Liver (tissue), 9 donors: ENCODE results near the gene LAMP2. TPM values are rescaled to one million over a fixed set of nuclear protein-coding genes. Genes with fewer than 3 reads are reported as not detected.

ENCODE experiments used
- DNase-seq: peaks from one replicate; pipeline ENCODE4 v3.0.0-alpha.2; 2017; ENCODE audit warnings: low spot score
- H3K27ac ChIP-seq, 2 donors: one replicate each; pipeline ENCODE4 v1.7.0; 2013; ENCODE audit warnings: inconsistent platforms in 2 of 2, low read length in 2 of 2, control low read depth in 1 of 2, low read depth in 1 of 2, mild to moderate bottlenecking in 1 of 2
- H3K27me3 ChIP-seq, 4 donors: one replicate each; pipeline versions ENCODE4 v1.6.1 to v1.7.0; 2013; ENCODE audit warnings: low read length in 3 of 4, inconsistent platforms in 1 of 4, mild to moderate bottlenecking in 1 of 4, moderate library complexity in 1 of 4; ENCODE audit not compliant: control insufficient read depth in 4 of 4, insufficient read depth in 4 of 4
- H3K36me3 ChIP-seq, 4 donors: one replicate each; pipeline versions ENCODE4 v1.6.1 to v1.7.0; 2013; ENCODE audit warnings: low read length in 3 of 4, mild to moderate bottlenecking in 3 of 4, low read depth in 1 of 4, moderate library complexity in 1 of 4; ENCODE audit not compliant: control insufficient read depth in 4 of 4, insufficient read depth in 3 of 4
- H3K4me1 ChIP-seq, 4 donors: one replicate each; pipeline versions ENCODE4 v1.6.1 to v1.7.0; 2013; ENCODE audit warnings: low read length in 3 of 4, mild to moderate bottlenecking in 3 of 4, moderate library complexity in 1 of 4; ENCODE audit not compliant: control insufficient read depth in 4 of 4, insufficient read depth in 4 of 4
- H3K4me3 ChIP-seq, 3 donors: one replicate each; pipeline versions ENCODE4 v1.6.1 to v1.7.0; 2013; ENCODE audit warnings: low read length in 3 of 3, control low read depth in 1 of 3, low read depth in 1 of 3, mild to moderate bottlenecking in 1 of 3
- H3K9ac ChIP-seq, 2 donors: one replicate each; pipeline ENCODE4 v1.7.0; 2013; ENCODE audit warnings: low read length in 2 of 2, mild to moderate bottlenecking in 2 of 2, moderate library complexity in 2 of 2, control low read depth in 1 of 2, low read depth in 1 of 2
- H3K9me3 ChIP-seq, 4 donors: one replicate each; pipeline versions ENCODE4 v1.6.1 to v1.7.0; 2013; ENCODE audit warnings: low read length in 3 of 4; ENCODE audit not compliant: control insufficient read depth in 4 of 4
- EGR1 ChIP-seq, 2 donors: IDR thresholded peaks; 2 replicates each; pipeline ENCODE4 v1.6.1; 2016 to 2018; ENCODE audit warnings: antibody characterized with exemption in 2 of 2, low read depth in 2 of 2
- FOXA1 ChIP-seq: IDR thresholded peaks from 2 replicates; pipeline ENCODE4 v1.6.1; 2016; ENCODE audit warnings: antibody characterized with exemption
- GABPA ChIP-seq, 2 donors: IDR thresholded peaks in 1 of 2; conservative IDR thresholded peaks in 1 of 2; 2 replicates each; pipeline ENCODE4 v1.6.1; 2016; ENCODE audit warnings: antibody characterized with exemption in 2 of 2, mild to moderate bottlenecking in 1 of 2, moderate library complexity in 1 of 2
- HNF4A ChIP-seq, 2 donors: conservative IDR thresholded peaks; 2 replicates each; pipeline ENCODE4 v1.6.1; 2016; ENCODE audit warnings: antibody characterized with exemption in 2 of 2, mild to moderate bottlenecking in 2 of 2
- HNF4G ChIP-seq: IDR thresholded peaks from 2 replicates; pipeline ENCODE4 v1.6.1; 2016; ENCODE audit warnings: antibody characterized with exemption
- JUND ChIP-seq, 2 donors: IDR thresholded peaks; 2 replicates each; pipeline ENCODE4 v1.6.1; 2016; ENCODE audit warnings: antibody characterized with exemption in 2 of 2
- NR2F2 ChIP-seq: IDR thresholded peaks from 2 replicates; pipeline ENCODE4 v1.6.1; 2016; ENCODE audit warnings: antibody characterized with exemption
- RAD21 ChIP-seq, 2 donors: IDR thresholded peaks; 2 replicates each; pipeline ENCODE4 v1.6.1; 2016; ENCODE audit warnings: antibody characterized with exemption in 2 of 2, mild to moderate bottlenecking in 2 of 2
- RXRA ChIP-seq, 2 donors: IDR thresholded peaks; 2 replicates each; pipeline ENCODE4 v1.6.1; 2017 to 2018; ENCODE audit warnings: antibody characterized with exemption in 2 of 2, mild to moderate bottlenecking in 1 of 2
- SP1 ChIP-seq: IDR thresholded peaks from 2 replicates; pipeline ENCODE4 v1.6.1; 2018; ENCODE audit warnings: antibody characterized with exemption, mild to moderate bottlenecking
- TAF1 ChIP-seq: conservative IDR thresholded peaks from 2 replicates; pipeline ENCODE4 v1.6.1; 2016; ENCODE audit warnings: antibody characterized with exemption, mild to moderate bottlenecking
- YY1 ChIP-seq: IDR thresholded peaks from 2 replicates; pipeline ENCODE4 v1.6.1; 2016; ENCODE audit warnings: antibody characterized with exemption, mild to moderate bottlenecking
- WGBS: extraction: QIAGEN DNeasy Blood & Tissue Kit; methylation state at CpG from one replicate; pipeline ENCODE4 v1.1.7; 2013; 5-methylcytosine and 5-hydroxymethylcytosine counted together
- polyA plus RNA-seq, 2 donors: library from polyadenylated mRNA; stranded (reverse) in 1 of 2; unstranded in 1 of 2; fragments of 200-250 nt in 1 of 2; fragments of >200 nt in 1 of 2; fragmentation: Nextera tagmentation in 1 of 2; extraction: Ambion mirVana in 1 of 2; gene quantifications; one replicate each; pipeline versions ENCODE4 v1.2.1 to v1.2.3, GENCODE V29; 2013 to 2015
- total RNA-seq, 2 donors: library from RNA; depleted of rRNA; stranded (reverse); fragments of >200 nt; gene quantifications; one replicate each; pipeline ENCODE4 v1.2.3, GENCODE V29; 2014
- TF ChIP-seq, protein P1 (sequence below): IDR thresholded peaks from 2 replicates; pipeline ENCODE4 v1.6.1; 2016; ENCODE audit warnings: antibody characterized with exemption, mild to moderate bottlenecking
- TF ChIP-seq, protein P2 (sequence below): IDR thresholded peaks from 2 replicates; pipeline ENCODE4 v1.6.1; 2016; ENCODE audit warnings: antibody characterized with exemption
- TF ChIP-seq, protein P3 (sequence below): fragments of 150-350 bp; IDR thresholded peaks from 2 replicates; pipeline ENCODE4 v1.5.1; 2017; ENCODE audit warnings: improper control_type of control experiment, low read depth, low read length; ENCODE audit not compliant: missing input control
- TF ChIP-seq, protein P4 (sequence below): IDR thresholded peaks from 2 replicates; pipeline ENCODE4 v1.6.1; 2016; ENCODE audit warnings: antibody characterized with exemption
- TF ChIP-seq, protein P5 (sequence below): IDR thresholded peaks from 2 replicates; pipeline ENCODE4 v1.6.1; 2016; ENCODE audit warnings: antibody characterized with exemption
- donor health status: healthy.
- donor health status: healthy.
- donor health status: healthy.
- donor health status: healthy.
- donor health status: healthy.

LAMP2 gene
- total and polyA plus RNA-seq, 4 donors, result 80.0 to 140 (median 119) TPM

DNA sequence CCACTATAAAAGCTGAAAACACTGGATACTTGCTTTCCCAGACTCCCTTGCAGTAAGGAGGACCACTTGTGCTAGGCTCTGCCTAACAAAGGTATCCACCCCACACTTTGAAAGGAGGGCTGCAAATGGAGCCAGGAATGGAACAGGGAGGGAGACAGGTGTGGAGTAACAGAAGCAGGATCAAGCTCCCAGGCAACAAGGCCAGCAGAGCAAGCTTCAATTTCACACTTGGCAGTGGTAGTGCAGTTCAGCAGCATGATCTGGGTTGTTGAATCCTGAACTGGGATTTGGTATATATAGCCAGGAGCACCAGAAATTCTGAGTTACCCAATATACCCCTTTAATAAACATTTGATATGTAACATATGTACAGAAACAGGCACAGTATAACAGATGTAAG is 9.8 kb downstream of the LAMP2 start:
- no peak overlapping the region for H3K4me3 ChIP-seq
- no peak for DNase-seq
- H3K27me3 ChIP-seq, result no peaks in the 10 kb centered on the region
- peaks cover under 1 to 13% (median 5%) of the 10 kb centered on the region in 4 donors for H3K4me1 ChIP-seq
- TF ChIP-seq, protein P1, sequence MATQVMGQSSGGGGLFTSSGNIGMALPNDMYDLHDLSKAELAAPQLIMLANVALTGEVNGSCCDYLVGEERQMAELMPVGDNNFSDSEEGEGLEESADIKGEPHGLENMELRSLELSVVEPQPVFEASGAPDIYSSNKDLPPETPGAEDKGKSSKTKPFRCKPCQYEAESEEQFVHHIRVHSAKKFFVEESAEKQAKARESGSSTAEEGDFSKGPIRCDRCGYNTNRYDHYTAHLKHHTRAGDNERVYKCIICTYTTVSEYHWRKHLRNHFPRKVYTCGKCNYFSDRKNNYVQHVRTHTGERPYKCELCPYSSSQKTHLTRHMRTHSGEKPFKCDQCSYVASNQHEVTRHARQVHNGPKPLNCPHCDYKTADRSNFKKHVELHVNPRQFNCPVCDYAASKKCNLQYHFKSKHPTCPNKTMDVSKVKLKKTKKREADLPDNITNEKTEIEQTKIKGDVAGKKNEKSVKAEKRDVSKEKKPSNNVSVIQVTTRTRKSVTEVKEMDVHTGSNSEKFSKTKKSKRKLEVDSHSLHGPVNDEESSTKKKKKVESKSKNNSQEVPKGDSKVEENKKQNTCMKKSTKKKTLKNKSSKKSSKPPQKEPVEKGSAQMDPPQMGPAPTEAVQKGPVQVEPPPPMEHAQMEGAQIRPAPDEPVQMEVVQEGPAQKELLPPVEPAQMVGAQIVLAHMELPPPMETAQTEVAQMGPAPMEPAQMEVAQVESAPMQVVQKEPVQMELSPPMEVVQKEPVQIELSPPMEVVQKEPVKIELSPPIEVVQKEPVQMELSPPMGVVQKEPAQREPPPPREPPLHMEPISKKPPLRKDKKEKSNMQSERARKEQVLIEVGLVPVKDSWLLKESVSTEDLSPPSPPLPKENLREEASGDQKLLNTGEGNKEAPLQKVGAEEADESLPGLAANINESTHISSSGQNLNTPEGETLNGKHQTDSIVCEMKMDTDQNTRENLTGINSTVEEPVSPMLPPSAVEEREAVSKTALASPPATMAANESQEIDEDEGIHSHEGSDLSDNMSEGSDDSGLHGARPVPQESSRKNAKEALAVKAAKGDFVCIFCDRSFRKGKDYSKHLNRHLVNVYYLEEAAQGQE, result no peak
- no peak for TF ChIP-seq RXRA (IDR thresholded peaks at IDR 0.05)
- no peak for TF ChIP-seq HNF4A (conservative IDR thresholded peaks at IDR 0.05)
- TF ChIP-seq SP1, result no peak
- TF ChIP-seq, protein P2, sequence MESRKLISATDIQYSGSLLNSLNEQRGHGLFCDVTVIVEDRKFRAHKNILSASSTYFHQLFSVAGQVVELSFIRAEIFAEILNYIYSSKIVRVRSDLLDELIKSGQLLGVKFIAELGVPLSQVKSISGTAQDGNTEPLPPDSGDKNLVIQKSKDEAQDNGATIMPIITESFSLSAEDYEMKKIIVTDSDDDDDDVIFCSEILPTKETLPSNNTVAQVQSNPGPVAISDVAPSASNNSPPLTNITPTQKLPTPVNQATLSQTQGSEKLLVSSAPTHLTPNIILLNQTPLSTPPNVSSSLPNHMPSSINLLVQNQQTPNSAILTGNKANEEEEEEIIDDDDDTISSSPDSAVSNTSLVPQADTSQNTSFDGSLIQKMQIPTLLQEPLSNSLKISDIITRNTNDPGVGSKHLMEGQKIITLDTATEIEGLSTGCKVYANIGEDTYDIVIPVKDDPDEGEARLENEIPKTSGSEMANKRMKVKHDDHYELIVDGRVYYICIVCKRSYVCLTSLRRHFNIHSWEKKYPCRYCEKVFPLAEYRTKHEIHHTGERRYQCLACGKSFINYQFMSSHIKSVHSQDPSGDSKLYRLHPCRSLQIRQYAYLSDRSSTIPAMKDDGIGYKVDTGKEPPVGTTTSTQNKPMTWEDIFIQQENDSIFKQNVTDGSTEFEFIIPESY, result no peak
- no peak for TF ChIP-seq YY1
- no peak for TF ChIP-seq HNF4G
- TF ChIP-seq RAD21 (IDR thresholded peaks at IDR 0.05), result no peak
- no peak for TF ChIP-seq FOXA1
- no peak for TF ChIP-seq EGR1 (IDR thresholded peaks at IDR 0.05; ENCODE audit: low read depth in 2 of 2)
- no peak for TF ChIP-seq TAF1
- TF ChIP-seq, protein P3, sequence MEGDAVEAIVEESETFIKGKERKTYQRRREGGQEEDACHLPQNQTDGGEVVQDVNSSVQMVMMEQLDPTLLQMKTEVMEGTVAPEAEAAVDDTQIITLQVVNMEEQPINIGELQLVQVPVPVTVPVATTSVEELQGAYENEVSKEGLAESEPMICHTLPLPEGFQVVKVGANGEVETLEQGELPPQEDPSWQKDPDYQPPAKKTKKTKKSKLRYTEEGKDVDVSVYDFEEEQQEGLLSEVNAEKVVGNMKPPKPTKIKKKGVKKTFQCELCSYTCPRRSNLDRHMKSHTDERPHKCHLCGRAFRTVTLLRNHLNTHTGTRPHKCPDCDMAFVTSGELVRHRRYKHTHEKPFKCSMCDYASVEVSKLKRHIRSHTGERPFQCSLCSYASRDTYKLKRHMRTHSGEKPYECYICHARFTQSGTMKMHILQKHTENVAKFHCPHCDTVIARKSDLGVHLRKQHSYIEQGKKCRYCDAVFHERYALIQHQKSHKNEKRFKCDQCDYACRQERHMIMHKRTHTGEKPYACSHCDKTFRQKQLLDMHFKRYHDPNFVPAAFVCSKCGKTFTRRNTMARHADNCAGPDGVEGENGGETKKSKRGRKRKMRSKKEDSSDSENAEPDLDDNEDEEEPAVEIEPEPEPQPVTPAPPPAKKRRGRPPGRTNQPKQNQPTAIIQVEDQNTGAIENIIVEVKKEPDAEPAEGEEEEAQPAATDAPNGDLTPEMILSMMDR, result no peak
- TF ChIP-seq JUND (IDR thresholded peaks at IDR 0.05), result no peak
- TF ChIP-seq, protein P4, sequence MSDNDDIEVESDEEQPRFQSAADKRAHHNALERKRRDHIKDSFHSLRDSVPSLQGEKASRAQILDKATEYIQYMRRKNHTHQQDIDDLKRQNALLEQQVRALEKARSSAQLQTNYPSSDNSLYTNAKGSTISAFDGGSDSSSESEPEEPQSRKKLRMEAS, result no peak
- TF ChIP-seq, protein P5, sequence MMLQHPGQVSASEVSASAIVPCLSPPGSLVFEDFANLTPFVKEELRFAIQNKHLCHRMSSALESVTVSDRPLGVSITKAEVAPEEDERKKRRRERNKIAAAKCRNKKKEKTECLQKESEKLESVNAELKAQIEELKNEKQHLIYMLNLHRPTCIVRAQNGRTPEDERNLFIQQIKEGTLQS, result no peak
- no peak for TF ChIP-seq GABPA (IDR thresholded peaks at IDR 0.05 in 1 of 2, conservative IDR thresholded peaks at IDR 0.05 in 1 of 2)
- no peak overlapping the region for H3K9ac ChIP-seq
- H3K9me3 ChIP-seq, result no peaks in the 10 kb centered on the region
- H3K36me3 ChIP-seq, result peaks cover 0 to 5% (median 1%) of the 10 kb centered on the region in 4 donors
- no peak overlapping the region for H3K27ac ChIP-seq

DNA sequence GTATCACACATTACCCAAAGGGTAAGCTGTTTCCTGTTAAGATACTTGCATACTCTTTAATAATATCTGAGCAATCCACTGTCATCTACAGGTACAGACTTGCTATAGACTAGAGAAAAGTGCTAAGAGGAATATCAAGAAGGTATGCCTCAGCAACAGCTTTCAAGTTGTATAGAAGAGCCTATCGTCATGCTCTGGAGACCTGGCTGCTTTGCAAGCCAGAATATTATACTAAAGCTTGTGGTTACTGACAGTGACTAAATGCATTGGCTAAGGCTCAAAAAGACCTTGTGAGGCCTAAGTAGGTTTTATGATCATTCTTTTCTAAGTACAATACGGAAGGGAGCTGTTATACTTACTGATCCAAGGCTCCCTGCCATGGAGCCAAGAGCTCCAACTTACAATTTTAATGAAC is 11.3 kb downstream of the LAMP2 start:
- Histone ChIP-seq H3K4me3 (no peak overlapping the region), H3K4me1 (peaks cover 0 to 9% (median 3%) of the 10 kb centered on the region in 4 donors), H3K9ac (no peak overlapping the region), H3K27me3 (no peaks in the 10 kb centered on the region), H3K27ac (no peak overlapping the region), H3K9me3 (no peaks in the 10 kb centered on the region), H3K36me3 (peaks cover 0 to 5% (median 4%) of the 10 kb centered on the region in 4 donors)
- WGBS, result 37% methylated on average over 2 of the region's 2 CpGs
- no peak for DNase-seq
- TF ChIP-seq RXRA (IDR thresholded peaks at IDR 0.05) (no peak), NR2F2 (no peak), SP1 (no peak), RAD21 (IDR thresholded peaks at IDR 0.05) (no peak), GABPA (IDR thresholded peaks at IDR 0.05 in 1 of 2, conservative IDR thresholded peaks at IDR 0.05 in 1 of 2) (no peak), FOXA1 (no peak), HNF4G (no peak), YY1 (no peak), JUND (IDR thresholded peaks at IDR 0.05) (no peak)
- TF ChIP-seq, protein P5, result no peak
- TF ChIP-seq, protein P4, result no peak
- TF ChIP-seq, protein P3, result no peak
